Cardiac ventricle fibroblast (primary cell): ENCODE results near the gene SF3B1. TPM values are rescaled to one million over a fixed set of nuclear protein-coding genes. Genes with fewer than 3 reads are reported as not detected.

Source experiments
- total RNA-seq: library from RNA; depleted of rRNA; stranded (reverse); fragments of >200 nt; gene quantifications from 2 replicates; pipeline ENCODE4 v1.2.3, GENCODE V29; 2015

SF3B1 gene
- total RNA-seq: 115 and 124 TPM in 2 replicates

DNA sequence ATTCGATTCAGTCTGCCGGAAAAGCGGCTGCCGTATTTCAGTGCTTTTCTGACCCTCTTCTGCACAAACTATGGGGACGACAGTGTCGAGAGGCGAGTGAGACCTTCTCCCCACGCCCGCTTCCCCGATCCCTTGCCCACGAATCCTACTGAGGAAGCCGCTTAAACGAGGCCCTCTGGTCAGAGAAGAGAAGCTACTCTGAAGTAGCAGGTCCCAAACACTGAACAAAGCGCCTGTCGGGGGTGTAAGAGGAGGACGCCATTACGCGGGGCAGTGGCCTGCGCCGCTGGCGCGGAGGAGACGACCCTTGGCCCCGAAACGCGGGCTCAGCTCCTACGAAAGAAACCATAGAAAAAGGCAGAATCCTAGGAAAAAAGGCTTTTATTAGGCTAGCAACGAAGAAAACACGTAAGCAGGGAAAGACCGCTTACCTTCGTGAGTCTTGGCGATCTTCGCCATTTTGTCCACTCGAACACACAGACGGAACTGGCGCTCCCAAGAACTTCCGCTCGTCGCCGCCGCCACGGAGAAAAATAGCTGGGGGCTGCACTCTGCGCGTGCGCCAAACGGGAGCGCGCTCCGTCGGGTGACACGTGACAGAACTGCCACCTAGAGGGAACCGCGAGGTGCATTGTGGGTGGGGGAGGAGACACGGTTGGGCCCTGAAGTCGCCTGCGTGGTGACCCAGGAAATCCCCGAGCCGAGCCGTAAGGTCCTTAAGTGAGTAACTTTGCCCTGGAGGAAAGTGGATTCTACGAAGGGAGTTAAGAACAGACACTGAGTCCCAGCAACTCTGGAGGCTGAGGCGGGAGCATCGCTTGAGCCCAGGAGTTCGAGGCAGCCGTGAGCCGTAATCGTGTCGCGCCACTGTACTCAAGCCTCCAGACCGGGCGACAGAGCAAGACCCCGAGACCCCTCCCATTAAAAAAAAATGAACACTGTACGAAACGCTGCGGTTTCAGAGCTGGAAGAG, at the start of gene SF3B1:
Gene SF3B1, minus strand, starts transcription at position 488 of the 973 bp plus-strand sequence. Its CDS starts 29 bp downstream, at position 459.

GRCh38 chr2:197453123-197453913, 18.5 kb upstream of the SF3B1 start, which contains the start of gene COQ10B:
TSS of gene COQ10B (plus strand) at chr2:197453552. CDS start at chr2:197453561, 9 bp downstream.

Other genes starting within 250 kb of the SF3B1 start
- 2.8 and 4.7 TPM in 2 replicates for gene ANKRD44, start 124.2 kb downstream of the SF3B1 start, total RNA-seq
- 19.3 and 22.3 TPM in 2 replicates for gene COQ10B, start 18.5 kb upstream of the SF3B1 start, total RNA-seq
- 112 and 113 TPM in 2 replicates for gene HSPD1, start 64.8 kb upstream of the SF3B1 start, total RNA-seq
- 90.4 and 109 TPM in 2 replicates for gene HSPE1, start 65.4 kb upstream of the SF3B1 start, total RNA-seq
- gene MOB4, start 81.0 kb upstream of the SF3B1 start, total RNA-seq: 20.1 and 26.8 TPM in 2 replicates
- gene RFTN2, start 240.6 kb upstream of the SF3B1 start, total RNA-seq: 16.2 and 18.1 TPM in 2 replicates